HG02852 (cell line): ENCODE results near the gene POMGNT1.
"Not testable (repeated sequence)": the region's sequence is repeated elsewhere in the genome, so short reads cannot be mapped to it uniquely, and the experiment has no call there.

Experiments
- ATAC-seq: cut with Tn5 transposase; IDR thresholded peaks from one replicate; pipeline ENCODE4 v1.9.1; 2021; ENCODE audit warnings: mild to moderate bottlenecking, moderate library complexity; ENCODE audit not compliant: unreplicated experiment

The POMGNT1 gene

GRCh38 chr1:46197964-46198811, at the start of gene POMGNT1:
Gene POMGNT1 (minus strand): TSS chr1:46198434. CDS start chr1:46197821, 613 bp downstream.
- ATAC-seq = peak; percentile 87

- ATAC-seq = peak; percentile 94
These were observed 49.3 kb upstream of the POMGNT1 start, which contains the start of gene RAD54L for GRCh38 chr1:46247436-46248121. Gene RAD54L (plus strand): TSS chr1:46247763. CDS start chr1:46248406, 643 bp downstream.

- peak; percentile 52 for ATAC-seq
These were observed 48.6 kb upstream of the POMGNT1 start for GRCh38 chr1:46246548-46247435.

- not testable (repeated sequence) for ATAC-seq
These were observed 47.9 kb upstream of the POMGNT1 start for GRCh38 chr1:46246136-46246535.

GRCh38 chr1:46244656-46245371, 46.6 kb upstream of the POMGNT1 start:
- no peak for ATAC-seq

- not testable (repeated sequence) for ATAC-seq
These were observed 45.6 kb upstream of the POMGNT1 start for GRCh38 chr1:46243831-46244230.

- no peak for ATAC-seq
These were observed 44.7 kb upstream of the POMGNT1 start for GRCh38 chr1:46242918-46243317.

- not testable (repeated sequence) for ATAC-seq
These were observed 43.5 kb upstream of the POMGNT1 start for GRCh38 chr1:46241733-46242132.

- ATAC-seq = not testable (repeated sequence)
These were observed 40.6 kb upstream of the POMGNT1 start for GRCh38 chr1:46238865-46239264.

- ATAC-seq = no peak
These were observed 38.6 kb upstream of the POMGNT1 start for GRCh38 chr1:46236882-46237281.

GRCh38 chr1:46231231-46231630, 33.0 kb upstream of the POMGNT1 start:
- ATAC-seq = not testable (repeated sequence)

GRCh38 chr1:46224966-46225365, 26.7 kb upstream of the POMGNT1 start:
- no peak for ATAC-seq

GRCh38 chr1:46223472-46223943, 25.3 kb upstream of the POMGNT1 start:
- ATAC-seq = no peak

GRCh38 chr1:46223055-46223454, 24.8 kb upstream of the POMGNT1 start:
- not testable (repeated sequence) for ATAC-seq

GRCh38 chr1:46221749-46222148, 23.5 kb upstream of the POMGNT1 start:
- ATAC-seq = no peak

- ATAC-seq = no peak
These were observed 22.6 kb upstream of the POMGNT1 start for GRCh38 chr1:46220808-46221207.

GRCh38 chr1:46219551-46220520, 21.6 kb upstream of the POMGNT1 start:
- no peak for ATAC-seq

GRCh38 chr1:46218443-46218842, 20.2 kb upstream of the POMGNT1 start:
- no peak for ATAC-seq

- ATAC-seq = no peak
These were observed 17.3 kb upstream of the POMGNT1 start for GRCh38 chr1:46215504-46215903.
